SK-N-SH (cell line): ENCODE measurements around the gene LMAN1L. TPM values are rescaled to one million over a fixed set of nuclear protein-coding genes. Genes with fewer than 3 reads are reported as not detected.

Experiments
- CTCF ChIA-PET: fragments of 300-600, 350-600 bp; formaldehyde crosslinking; extraction: SDS; loops from one replicate; lab custom pipeline; 2021; lab: Yijun Ruan, JAX
- POLR2A ChIA-PET: fragments of 350-600 bp; sonication (Branson Sonifier 250); formaldehyde crosslinking; extraction: SDS; loops from one replicate; lab custom pipeline; 2020; ENCODE audit warnings: antibody characterized with exemption, inconsistent platforms; lab: Yijun Ruan, JAX
- DNase-seq: peaks from one replicate; pipeline ENCODE4 v3.0.0; 2012
- H2AFZ ChIP-seq: fragments of 200-600 bp; sonication (generic); 2 replicates; pipeline ENCODE4 v1.8.1; 2016; ENCODE audit warnings: antibody characterized with exemption, mild to moderate bottlenecking, low read depth
- H3F3A ChIP-seq: fragments of 200-600 bp; sonication (generic); replicated peaks from 2 replicates; pipeline ENCODE3; 2016; ENCODE audit warnings: antibody characterized with exemption, mild to moderate bottlenecking; ENCODE audit not compliant: insufficient read depth
- H3K27ac ChIP-seq, 2 experiments: fragments of 200-500 bp in 1 of 2; fragments of 200-600 bp in 1 of 2; sonication (Bioruptor generic) in 1 of 2; sonication (generic), shearing (Covaris generic) in 1 of 2; 2 replicates each; pipeline versions ENCODE4 v1.5.1 to v1.6.1; 2014 to 2016; ENCODE audit warnings: low read depth in 2 of 2, inconsistent platforms in 1 of 2, low read length in 1 of 2, mild to moderate bottlenecking in 1 of 2, mixed read lengths in 1 of 2
- H3K27me3 ChIP-seq: fragments of 200-600 bp; sonication (generic), shearing (Covaris generic); 2 replicates; pipeline ENCODE4 v1.6.1; 2016; ENCODE audit warnings: mixed run types; ENCODE audit not compliant: insufficient read depth
- H3K36me3 ChIP-seq, 2 experiments: fragments of 200-500 bp in 1 of 2; fragments of 200-600 bp in 1 of 2; sonication (Bioruptor generic) in 1 of 2; sonication (generic) in 1 of 2; replicated peaks in 1 of 2; 2 replicates each; pipeline versions ENCODE3 to v1.5.1; 2014 to 2016; ENCODE audit warnings: low read length in 1 of 2, mild to moderate bottlenecking in 1 of 2; ENCODE audit not compliant: insufficient read depth in 2 of 2, control insufficient read depth in 1 of 2
- H3K4me1 ChIP-seq, 2 experiments: fragments of 200-500 bp in 1 of 2; fragments of 200-600 bp in 1 of 2; sonication (Bioruptor generic) in 1 of 2; sonication (generic), shearing (Covaris generic) in 1 of 2; 2 replicates each; pipeline versions ENCODE4 v1.5.1 to v1.6.1; 2014 to 2016; ENCODE audit warnings: low read depth in 1 of 2, low read length in 1 of 2, mixed run types in 1 of 2; ENCODE audit not compliant: insufficient read depth in 2 of 2, control insufficient read depth in 1 of 2
- H3K4me2 ChIP-seq: fragments of 200-600 bp; sonication (generic), shearing (Covaris generic); 2 replicates; pipeline ENCODE4 v1.6.1; 2017; ENCODE audit warnings: mixed run types
- H3K4me3 ChIP-seq, 2 experiments: fragments of 200-500 bp in 1 of 2; fragments of 200-600 bp in 1 of 2; sonication (Bioruptor generic) in 1 of 2; sonication (generic), shearing (Covaris generic) in 1 of 2; 2 replicates each; pipeline versions ENCODE4 v1.5.1 to v1.8.1; 2014 to 2016; ENCODE audit warnings: low read depth in 2 of 2, inconsistent platforms in 1 of 2, low read length in 1 of 2, mild to moderate bottlenecking in 1 of 2, mixed read lengths in 1 of 2, moderate library complexity in 1 of 2
- H3K79me2 ChIP-seq: fragments of 200-600 bp; sonication (generic); 2 replicates; pipeline ENCODE4 v1.8.1; 2017; ENCODE audit warnings: mild to moderate bottlenecking; ENCODE audit not compliant: insufficient read depth
- H3K9ac ChIP-seq: fragments of 200-600 bp; sonication (generic); 2 replicates; pipeline ENCODE4 v1.6.1; 2017; ENCODE audit warnings: mixed run types
- H3K9me2 ChIP-seq: fragments of 200-600 bp; sonication (generic); 2 replicates; pipeline ENCODE4 v1.6.1; 2017; ENCODE audit warnings: mixed run types
- H3K9me3 ChIP-seq: fragments of 200-600 bp; sonication (generic); 2 replicates; pipeline ENCODE4 v1.6.1; 2017; ENCODE audit warnings: mixed run types, mild to moderate bottlenecking, moderate library complexity
- H4K20me1 ChIP-seq: fragments of 200-600 bp; sonication (generic); 2 replicates; pipeline ENCODE4 v1.6.1; 2017; ENCODE audit warnings: mild to moderate bottlenecking, mixed run types; ENCODE audit not compliant: insufficient read depth
- CHD2 ChIP-seq: fragments of 150-350 bp; IDR thresholded peaks from 2 replicates; pipeline ENCODE4 v1.6.1; 2018; ENCODE audit warnings: low read length; ENCODE audit not compliant: partially characterized antibody
- ELF1 ChIP-seq: IDR thresholded peaks from 2 replicates; pipeline ENCODE4 v1.4.0; 2012
- FOXM1 ChIP-seq: IDR thresholded peaks from 2 replicates; pipeline ENCODE4 v1.4.0; 2012; ENCODE audit warnings: low read depth, mild to moderate bottlenecking
- GATA2 ChIP-seq: sonication (generic); formaldehyde crosslinking; IDR thresholded peaks from 2 replicates; pipeline ENCODE4 v1.5.0; 2020; ENCODE audit warnings: mild to moderate bottlenecking, missing genetic modification reagents
- POLR2AphosphoS5 ChIP-seq: IDR thresholded peaks from 2 replicates; pipeline ENCODE4 v1.6.1; 2012; ENCODE audit warnings: low read depth, low read length
- RAD21 ChIP-seq: IDR thresholded peaks from 2 replicates; pipeline ENCODE4 v1.6.1; 2012; ENCODE audit warnings: mild to moderate bottlenecking, low read length
- RFX5 ChIP-seq: IDR thresholded peaks from 2 replicates; pipeline ENCODE4 v1.6.1; 2012; ENCODE audit warnings: mild to moderate bottlenecking, improper control_type of control experiment, low read length
- SMC3 ChIP-seq: IDR thresholded peaks from 2 replicates; pipeline ENCODE4 v1.6.1; 2012; ENCODE audit warnings: low read depth, low read length, improper control_type of control experiment
- TAF1 ChIP-seq: IDR thresholded peaks from 2 replicates; pipeline ENCODE4 v1.6.1; 2012; ENCODE audit warnings: low read depth, mild to moderate bottlenecking, low read length, moderate library complexity, borderline replicate concordance
- WGBS: methylation state at CpG from one replicate; pipeline ENCODE4 v1.1.6; 2017; ENCODE audit warnings: low lambda C conversion rate; 5-methylcytosine and 5-hydroxymethylcytosine counted together
- polyA plus RNA-seq, 3 experiments: library from polyadenylated mRNA; depleted of rRNA; stranded (reverse); fragments of >200 nt; gene quantifications; 2 replicates each; pipeline ENCODE4 v1.2.3, GENCODE V29; 2012
- TF ChIP-seq, protein P1 (sequence below): fragments of 200-600 bp; sonication (generic); IDR thresholded peaks from 2 replicates; pipeline ENCODE4 v1.6.1; 2017; ENCODE audit warnings: antibody characterized with exemption, mild to moderate bottlenecking, moderate library complexity

The LMAN1L gene
- polyA plus RNA-seq, 1 of the 3 experiments (the other 2 are of a cell fraction): 0.02 TPM

DNA sequence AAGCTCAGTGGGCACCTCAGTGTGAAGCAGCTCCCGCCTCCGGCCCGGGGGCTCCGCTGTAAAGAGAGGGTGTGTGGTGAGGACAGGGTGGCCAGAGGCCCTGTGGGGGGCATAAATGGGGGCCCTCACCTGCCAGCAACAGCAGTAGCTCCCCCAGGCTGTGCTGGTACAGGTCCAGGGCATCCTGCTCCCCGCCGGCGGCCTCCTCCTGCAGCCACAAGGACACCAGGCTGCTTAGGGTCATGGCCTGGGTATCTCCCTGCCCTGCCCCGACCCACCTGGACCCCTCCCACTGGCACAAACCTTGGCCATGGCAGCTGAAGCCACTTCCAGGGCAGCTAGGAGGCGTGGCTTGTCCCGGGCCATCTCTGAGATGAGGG is 25.5 kb downstream of the LMAN1L start:
- Histone ChIP-seq H3K4me3 (no peak overlapping the region), H3K79me2 (no peaks in the 10 kb centered on the region), H3K4me2 (no peak overlapping the region), H3K9me2 (no peaks in the 10 kb centered on the region), H3K27me3 (no peaks in the 10 kb centered on the region), H3K9me3 (no peaks in the 10 kb centered on the region), H3K27ac (no peak overlapping the region), H3K9ac (no peak overlapping the region), H3F3A (no peaks in the 10 kb centered on the region), H4K20me1 (no peaks in the 10 kb centered on the region), H3K36me3 (peaks cover 0 to 31% of the 10 kb centered on the region in 2 experiments), H2AFZ (no peak overlapping the region), H3K4me1 (peaks cover 0 to 9% of the 10 kb centered on the region in 2 experiments; a peak in 2 of 4 replicates)
- 88% methylated on average over 2 of the region's 10 CpGs for WGBS
- TF ChIP-seq RAD21 (no peak), RFX5 (no peak), TAF1 (no peak)
- ChIA-PET POLR2A (no interaction called here), CTCF (interaction anchor here (0.7 to 10.8 kb wide), 9 partner anchors 10 to 205 kb away, joined by 3 to 95 read pairs (median 4); partner anchors contain the start of gene CSK)
- no peak for DNase-seq

DNA sequence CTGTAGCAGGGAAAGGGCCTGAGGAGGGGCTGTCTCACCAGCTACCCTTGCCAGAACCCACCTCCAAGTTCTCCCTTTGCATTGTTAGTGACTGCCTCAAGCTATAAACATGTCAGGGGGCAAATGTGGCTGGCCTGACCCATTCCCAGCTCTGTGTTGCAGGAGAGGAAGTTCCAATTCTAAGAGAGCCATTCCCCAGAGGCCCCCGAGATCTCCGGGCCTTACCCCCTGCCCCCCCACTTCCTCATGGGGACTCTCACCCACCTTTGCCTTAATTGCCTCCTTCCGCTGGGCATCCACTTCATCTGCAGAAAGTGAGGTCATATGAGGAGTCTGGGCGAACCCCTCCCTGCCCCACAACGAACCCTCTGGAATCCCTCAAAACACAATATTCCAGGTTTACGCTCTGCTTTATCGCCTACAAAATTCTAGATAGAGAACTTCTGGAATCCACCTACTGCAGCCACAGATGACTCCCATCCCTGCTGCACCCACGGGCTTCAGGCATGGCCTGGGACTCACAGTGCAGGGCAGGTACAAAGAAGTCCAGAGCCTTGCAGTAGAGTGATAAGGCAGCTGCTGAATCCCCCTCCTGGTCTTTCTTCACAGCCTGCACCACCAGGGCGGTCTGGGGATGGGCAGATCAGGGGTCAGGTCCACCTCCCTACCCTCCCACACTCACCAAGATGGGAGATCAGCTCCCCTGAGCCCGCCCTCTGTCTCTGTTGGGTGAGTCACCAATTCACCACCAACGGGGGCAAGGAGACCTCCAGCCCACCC is 26.3 kb downstream of the LMAN1L start:
- no peaks in the 10 kb centered on the region for H4K20me1 ChIP-seq
- H3K4me2 ChIP-seq: no peak overlapping the region
- CTCF ChIA-PET: interaction anchor here (0.7 to 10.8 kb wide), 8 partner anchors 11 to 94 kb away, joined by 3 to 95 read pairs (median 4); partner anchors contain the start of gene CSK
- 88% methylated on average over 9 of the region's 11 CpGs for WGBS
- H2AFZ ChIP-seq: no peak overlapping the region
- no peak for TF ChIP-seq RFX5
- no peak for TF ChIP-seq ELF1
- TF ChIP-seq FOXM1: no peak
- no peak for TF ChIP-seq CHD2
- TF ChIP-seq, protein P1, sequence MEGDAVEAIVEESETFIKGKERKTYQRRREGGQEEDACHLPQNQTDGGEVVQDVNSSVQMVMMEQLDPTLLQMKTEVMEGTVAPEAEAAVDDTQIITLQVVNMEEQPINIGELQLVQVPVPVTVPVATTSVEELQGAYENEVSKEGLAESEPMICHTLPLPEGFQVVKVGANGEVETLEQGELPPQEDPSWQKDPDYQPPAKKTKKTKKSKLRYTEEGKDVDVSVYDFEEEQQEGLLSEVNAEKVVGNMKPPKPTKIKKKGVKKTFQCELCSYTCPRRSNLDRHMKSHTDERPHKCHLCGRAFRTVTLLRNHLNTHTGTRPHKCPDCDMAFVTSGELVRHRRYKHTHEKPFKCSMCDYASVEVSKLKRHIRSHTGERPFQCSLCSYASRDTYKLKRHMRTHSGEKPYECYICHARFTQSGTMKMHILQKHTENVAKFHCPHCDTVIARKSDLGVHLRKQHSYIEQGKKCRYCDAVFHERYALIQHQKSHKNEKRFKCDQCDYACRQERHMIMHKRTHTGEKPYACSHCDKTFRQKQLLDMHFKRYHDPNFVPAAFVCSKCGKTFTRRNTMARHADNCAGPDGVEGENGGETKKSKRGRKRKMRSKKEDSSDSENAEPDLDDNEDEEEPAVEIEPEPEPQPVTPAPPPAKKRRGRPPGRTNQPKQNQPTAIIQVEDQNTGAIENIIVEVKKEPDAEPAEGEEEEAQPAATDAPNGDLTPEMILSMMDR: no peak
- TF ChIP-seq GATA2: no peak
- no peak for TF ChIP-seq SMC3
- TF ChIP-seq POLR2AphosphoS5: no peak
- H3K4me1 ChIP-seq: peaks cover 0 to 16% of the 10 kb centered on the region in 2 experiments; a peak in 2 of 4 replicates
- no peak for DNase-seq
- H3K9me3 ChIP-seq: no peaks in the 10 kb centered on the region
- H3K9me2 ChIP-seq: no peaks in the 10 kb centered on the region
- H3K9ac ChIP-seq: no peak overlapping the region
- H3K27ac ChIP-seq: no peak overlapping the region
- H3F3A ChIP-seq: no peaks in the 10 kb centered on the region
- POLR2A ChIA-PET: no interaction called here
- no peak overlapping the region for H3K4me3 ChIP-seq
- no peaks in the 10 kb centered on the region for H3K27me3 ChIP-seq
- H3K36me3 ChIP-seq: peaks cover 0 to 31% of the 10 kb centered on the region in 2 experiments
- H3K79me2 ChIP-seq: no peaks in the 10 kb centered on the region
